Esophagus muscularis mucosa (tissue), 4 donors: ENCODE data around the gene PLAGL2. TPM values are rescaled to one million over a fixed set of nuclear protein-coding genes. Genes with fewer than 3 reads are reported as not detected.

Experiments used
- DNase-seq: peaks from one replicate; pipeline ENCODE4 v3.0.0-alpha.2; 2017; ENCODE audit errors: extremely low spot score
- H3K27ac ChIP-seq, 4 donors: fragments of 200-600 bp; sonication (generic); replicated peaks in 1 of 4; 1 replicate in 3 of 4; 2 replicates in 1 of 4; pipeline ENCODE4 v1.5.1; 2016 to 2019; ENCODE audit warnings: mild to moderate bottlenecking in 1 of 4
- H3K27me3 ChIP-seq, 4 donors: fragments of 200-600 bp; sonication (generic); one replicate each; pipeline versions ENCODE4 v1.5.1 to v1.6.0; 2016 to 2019
- H3K36me3 ChIP-seq, 4 donors: fragments of 200-600 bp; sonication (generic); one replicate each; pipeline ENCODE4 v1.5.1; 2016 to 2019
- H3K4me1 ChIP-seq, 4 donors: fragments of 200-600 bp; sonication (generic); one replicate each; pipeline ENCODE4 v1.5.1; 2016 to 2019
- H3K4me3 ChIP-seq, 4 donors: fragments of 200-600 bp; sonication (generic); 1 replicate in 2 of 4; 2 replicates in 2 of 4; pipeline ENCODE4 v1.5.1; 2016 to 2019; ENCODE audit warnings: mild to moderate bottlenecking in 4 of 4, moderate library complexity in 1 of 4
- H3K9me3 ChIP-seq, 4 donors: fragments of 200-600 bp; sonication (generic); 1 replicate in 3 of 4; 2 replicates in 1 of 4; pipeline ENCODE4 v1.5.1; 2016 to 2019
- EP300 ChIP-seq: sonication (generic); formaldehyde crosslinking; IDR thresholded peaks from one replicate; pipeline ENCODE4 v1.6.1; 2017; ENCODE audit warnings: antibody characterized with exemption
- POLR2A ChIP-seq: fragments of 450-650 bp; IDR thresholded peaks from one replicate; pipeline ENCODE4 v1.6.1; 2017; ENCODE audit warnings: antibody characterized with exemption, moderate library complexity, mild to moderate bottlenecking, low read depth
- POLR2AphosphoS5 ChIP-seq, 2 donors: sonication (generic); formaldehyde crosslinking; IDR thresholded peaks; one replicate each; pipeline ENCODE4 v1.6.1; 2017; ENCODE audit warnings: antibody characterized with exemption in 2 of 2
- WGBS: methylation state at CpG from one replicate; pipeline ENCODE4 v1.1.5; 2018; 5-methylcytosine and 5-hydroxymethylcytosine counted together
- intact Hi-C: fragments of 100-400 bp; cut with DNase I; formaldehyde crosslinking; loops from one replicate; pipeline ENCODE4 v1.15.1; 2023
- total RNA-seq, 4 donors: library from RNA; depleted of rRNA; stranded (reverse); fragments of >200 nt; gene quantifications; one replicate each; pipeline versions ENCODE4 v1.1.0 to v1.2.1, GENCODE V29; 2016
- TF ChIP-seq, protein P1 (sequence below), 3 experiments: fragments of 200-600 bp in 2 of 3; fragments of 450-650 bp in 1 of 3; sonication (generic) in 2 of 3; IDR thresholded peaks; one replicate each; pipeline ENCODE4 v1.5.1; 2017 to 2019; ENCODE audit warnings: antibody characterized with exemption in 3 of 3, mild to moderate bottlenecking in 2 of 3, moderate library complexity in 1 of 3

The PLAGL2 gene
- total RNA-seq, 4 donors from 2014 or later: 5.4 to 10.8 (median 8.0) TPM

DNA sequence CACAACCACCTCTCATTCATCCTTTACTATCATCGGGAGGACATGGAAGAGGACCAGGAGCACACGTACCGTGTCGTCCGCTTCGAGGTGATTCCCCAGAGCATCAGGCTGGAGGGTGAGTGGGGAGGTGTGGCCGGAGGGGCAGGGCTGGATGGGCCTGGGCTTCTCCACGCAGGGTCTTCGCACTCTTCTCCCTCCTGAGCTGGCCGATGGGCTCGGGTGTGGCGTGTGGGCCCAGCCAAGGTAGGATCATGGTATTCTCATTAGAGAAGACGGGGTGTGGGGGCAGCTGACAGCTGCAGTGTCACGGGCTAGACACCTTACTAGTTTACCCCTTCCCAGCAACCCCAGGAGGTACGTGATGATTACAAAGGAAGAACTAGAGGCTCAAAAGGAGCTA is 64.6 kb downstream of the PLAGL2 start:
- DNase-seq: no peak
- Histone ChIP-seq H3K9me3 (no peaks in the 10 kb centered on the region), H3K36me3 (peaks cover 81 to 99% (median 96%) of the 10 kb centered on the region in 4 donors), H3K4me1 (no peaks in the 10 kb centered on the region), H3K27ac (no peak overlapping the region), H3K4me3 (no peak overlapping the region), H3K27me3 (no peaks in the 10 kb centered on the region)
- TF ChIP-seq POLR2A (no peak), POLR2AphosphoS5 (IDR thresholded peaks at IDR 0.05) (no peak), EP300 (no peak)
- TF ChIP-seq, protein P1, sequence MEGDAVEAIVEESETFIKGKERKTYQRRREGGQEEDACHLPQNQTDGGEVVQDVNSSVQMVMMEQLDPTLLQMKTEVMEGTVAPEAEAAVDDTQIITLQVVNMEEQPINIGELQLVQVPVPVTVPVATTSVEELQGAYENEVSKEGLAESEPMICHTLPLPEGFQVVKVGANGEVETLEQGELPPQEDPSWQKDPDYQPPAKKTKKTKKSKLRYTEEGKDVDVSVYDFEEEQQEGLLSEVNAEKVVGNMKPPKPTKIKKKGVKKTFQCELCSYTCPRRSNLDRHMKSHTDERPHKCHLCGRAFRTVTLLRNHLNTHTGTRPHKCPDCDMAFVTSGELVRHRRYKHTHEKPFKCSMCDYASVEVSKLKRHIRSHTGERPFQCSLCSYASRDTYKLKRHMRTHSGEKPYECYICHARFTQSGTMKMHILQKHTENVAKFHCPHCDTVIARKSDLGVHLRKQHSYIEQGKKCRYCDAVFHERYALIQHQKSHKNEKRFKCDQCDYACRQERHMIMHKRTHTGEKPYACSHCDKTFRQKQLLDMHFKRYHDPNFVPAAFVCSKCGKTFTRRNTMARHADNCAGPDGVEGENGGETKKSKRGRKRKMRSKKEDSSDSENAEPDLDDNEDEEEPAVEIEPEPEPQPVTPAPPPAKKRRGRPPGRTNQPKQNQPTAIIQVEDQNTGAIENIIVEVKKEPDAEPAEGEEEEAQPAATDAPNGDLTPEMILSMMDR (IDR thresholded peaks at IDR 0.05): no peak
- WGBS: 97% methylated on average over 6 of the region's 15 CpGs
- intact Hi-C loops: no loop called here

Other genes with a start within 250 kb of the PLAGL2 start
- gene XKR7, start 239.6 kb downstream of the PLAGL2 start, total RNA-seq: not detected
- gene CCM2L, start 197.3 kb downstream of the PLAGL2 start, total RNA-seq: 10 to 100 TPM in 2 of 4 donors, 1 to 10 TPM in 2; 6.0 to 12.1 (median 10.4) TPM
- 10 to 100 TPM in 2 of 4 donors, 1 to 10 TPM in 2; 7.8 to 36.6 (median 11.4) TPM for gene HCK, start 155.5 kb downstream of the PLAGL2 start, total RNA-seq
- gene TM9SF4, start 98.0 kb downstream of the PLAGL2 start, total RNA-seq: 10 to 100 TPM; 19.9 to 34.4 (median 25.2) TPM
- 10 to 100 TPM; 21.7 to 31.9 (median 29.8) TPM for gene POFUT1, start 137 bp upstream of the PLAGL2 start, total RNA-seq
- gene KIF3B, start 69.9 kb upstream of the PLAGL2 start, total RNA-seq: 10 to 100 TPM; 20.7 to 28.3 (median 23.5) TPM
- gene ASXL1, start 150.6 kb upstream of the PLAGL2 start, total RNA-seq: 10 to 100 TPM; 56.5 to 66.7 (median 61.8) TPM